HG03432 (cell line): ENCODE measurements around the gene IST1.

Experiments
- ATAC-seq: cut with Tn5 transposase; IDR thresholded peaks from one replicate; pipeline ENCODE4 v1.9.1; 2021; ENCODE audit warnings: mild to moderate bottlenecking, moderate library complexity; ENCODE audit not compliant: unreplicated experiment

IST1 gene

GRCh38 chr16:71961066-71962039 lies 66.0 kb downstream of the IST1 start:
- ATAC-seq = peak; percentile 80

DNA sequence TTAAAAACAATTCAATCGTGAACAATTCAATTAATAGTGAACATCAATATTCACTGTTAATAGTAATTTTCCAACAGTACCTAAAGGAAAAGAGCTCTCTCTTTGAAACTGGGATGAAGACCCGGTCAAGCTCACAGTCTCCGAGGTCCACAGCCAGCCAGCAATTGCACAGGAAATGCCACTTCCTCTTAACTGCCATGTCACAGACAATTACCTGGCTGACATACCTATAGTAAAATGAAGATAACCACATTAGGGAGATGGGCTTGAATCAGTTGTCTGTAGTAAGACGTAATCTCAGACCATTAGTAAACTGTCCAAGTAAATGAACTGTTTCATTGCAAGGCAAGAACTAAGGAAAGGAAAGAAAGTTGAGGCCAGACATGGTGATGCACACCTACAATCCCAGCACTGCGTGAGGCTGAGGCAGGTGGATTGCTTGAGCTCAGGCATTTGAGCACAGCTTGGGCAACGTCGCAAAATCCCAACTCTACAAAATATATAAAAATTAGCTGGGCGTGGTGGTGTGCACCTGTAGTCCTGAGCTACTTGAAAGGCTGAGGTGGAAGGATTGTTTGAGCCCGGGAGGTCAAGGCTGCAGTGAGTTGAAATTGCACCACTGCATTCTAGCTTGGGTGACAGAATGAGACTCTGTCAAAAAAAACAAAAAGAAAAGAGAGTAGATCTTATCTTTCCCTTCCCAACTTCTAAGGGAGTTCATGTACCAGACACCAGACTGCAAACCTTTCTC lies 68.0 kb downstream of the IST1 start:
- no peak for ATAC-seq

DNA sequence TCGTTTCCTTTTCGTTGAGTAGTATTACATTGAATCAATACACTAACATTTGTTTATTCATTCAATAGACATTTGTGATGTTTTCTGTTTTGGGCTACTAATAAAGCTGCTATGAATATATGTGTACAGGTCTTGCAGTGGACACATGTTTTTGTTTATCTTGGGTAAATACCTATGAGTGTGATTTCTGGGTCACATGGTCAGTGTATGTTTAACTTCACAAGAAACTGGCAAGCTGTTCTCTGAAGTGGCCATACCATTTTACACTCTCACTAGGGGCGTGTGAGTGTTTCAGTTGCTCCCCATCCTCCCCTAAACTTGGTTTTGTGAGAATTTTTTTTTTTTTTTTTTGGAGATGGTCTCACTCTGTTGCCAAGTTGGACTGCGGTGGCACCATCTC lies 69.9 kb downstream of the IST1 start:
- ATAC-seq = no peak

DNA sequence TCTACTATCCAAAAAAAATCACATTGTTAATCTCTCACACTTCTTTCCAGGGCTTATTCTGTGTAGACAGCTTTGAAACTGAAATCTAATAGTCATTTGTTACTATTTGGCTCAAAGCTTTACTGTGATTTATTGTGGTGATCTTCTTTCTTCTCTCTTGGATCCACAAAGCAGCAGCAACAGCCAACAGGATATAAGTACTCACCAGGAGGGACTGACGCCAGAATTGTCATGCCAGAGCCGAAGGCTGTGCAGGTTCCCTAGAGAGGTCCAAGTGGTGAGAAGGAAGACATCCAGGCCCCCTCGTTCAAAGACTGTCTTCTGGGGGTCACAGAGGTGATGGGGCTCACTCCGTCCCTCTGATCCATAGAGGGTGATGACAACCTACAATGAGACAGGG lies 71.6 kb downstream of the IST1 start:
- ATAC-seq = no peak

- no peak for ATAC-seq
Observed at GRCh38 chr16:71969353-71969752, 74.0 kb downstream of the IST1 start.

- no peak for ATAC-seq
Observed at GRCh38 chr16:71971571-71971970, 76.2 kb downstream of the IST1 start.

- no peak for ATAC-seq
Observed at GRCh38 chr16:71972356-71972755, 77.0 kb downstream of the IST1 start.

DNA sequence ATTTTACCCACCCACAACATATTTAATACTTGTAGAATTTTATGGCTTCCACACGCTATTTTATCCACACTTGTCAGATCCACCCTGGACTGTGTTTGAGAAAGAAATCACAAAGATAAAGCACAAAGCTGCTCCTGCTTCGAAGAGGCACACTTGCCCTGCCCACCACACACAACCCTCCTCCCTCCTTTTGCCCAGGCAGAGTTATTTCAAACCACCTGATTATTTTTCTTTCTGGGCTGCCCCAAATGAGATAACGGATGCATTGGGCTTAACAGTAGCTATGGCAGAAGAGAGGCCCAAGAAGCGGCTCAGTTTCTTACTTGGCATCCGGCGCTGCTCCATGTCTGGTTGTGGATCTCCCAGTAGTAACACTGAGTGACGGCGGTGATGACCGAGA lies 77.7 kb downstream of the IST1 start:
- no peak for ATAC-seq

GRCh38 chr16:71974068-71974818 lies 78.9 kb downstream of the IST1 start:
- no peak for ATAC-seq
